ENCODE measurements around the gene DHRS7B.

DHRS7B gene

DNA sequence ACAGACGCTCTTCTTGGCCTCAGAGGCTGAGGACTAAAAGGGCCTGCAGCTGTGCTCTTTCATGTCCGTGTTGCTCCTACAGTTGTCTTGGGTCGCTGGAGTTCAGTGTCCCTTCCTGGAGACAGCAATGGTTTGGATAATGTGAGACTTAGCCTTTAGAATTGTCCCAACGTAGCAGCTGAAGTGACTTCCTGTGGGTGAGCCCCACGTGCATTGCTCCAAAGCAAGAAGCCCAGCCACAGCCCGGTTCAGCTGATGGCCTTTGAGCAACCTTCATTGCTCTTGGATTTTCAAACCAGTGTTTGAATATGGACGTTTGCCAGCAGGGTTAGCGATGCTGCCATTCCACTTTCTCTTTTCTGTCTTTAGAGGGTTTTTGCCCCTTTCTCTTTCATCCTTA lies 67.5 kb downstream of the DHRS7B start:
- H3K27ac ChIP-seq: no peak overlapping the region
- no peak for TF ChIP-seq ZFX (IDR thresholded peaks at IDR 0.05; ENCODE audit: borderline replicate concordance)
- TF ChIP-seq, protein P1, sequence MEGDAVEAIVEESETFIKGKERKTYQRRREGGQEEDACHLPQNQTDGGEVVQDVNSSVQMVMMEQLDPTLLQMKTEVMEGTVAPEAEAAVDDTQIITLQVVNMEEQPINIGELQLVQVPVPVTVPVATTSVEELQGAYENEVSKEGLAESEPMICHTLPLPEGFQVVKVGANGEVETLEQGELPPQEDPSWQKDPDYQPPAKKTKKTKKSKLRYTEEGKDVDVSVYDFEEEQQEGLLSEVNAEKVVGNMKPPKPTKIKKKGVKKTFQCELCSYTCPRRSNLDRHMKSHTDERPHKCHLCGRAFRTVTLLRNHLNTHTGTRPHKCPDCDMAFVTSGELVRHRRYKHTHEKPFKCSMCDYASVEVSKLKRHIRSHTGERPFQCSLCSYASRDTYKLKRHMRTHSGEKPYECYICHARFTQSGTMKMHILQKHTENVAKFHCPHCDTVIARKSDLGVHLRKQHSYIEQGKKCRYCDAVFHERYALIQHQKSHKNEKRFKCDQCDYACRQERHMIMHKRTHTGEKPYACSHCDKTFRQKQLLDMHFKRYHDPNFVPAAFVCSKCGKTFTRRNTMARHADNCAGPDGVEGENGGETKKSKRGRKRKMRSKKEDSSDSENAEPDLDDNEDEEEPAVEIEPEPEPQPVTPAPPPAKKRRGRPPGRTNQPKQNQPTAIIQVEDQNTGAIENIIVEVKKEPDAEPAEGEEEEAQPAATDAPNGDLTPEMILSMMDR (IDR thresholded peaks at IDR 0.05): no peak

DNA sequence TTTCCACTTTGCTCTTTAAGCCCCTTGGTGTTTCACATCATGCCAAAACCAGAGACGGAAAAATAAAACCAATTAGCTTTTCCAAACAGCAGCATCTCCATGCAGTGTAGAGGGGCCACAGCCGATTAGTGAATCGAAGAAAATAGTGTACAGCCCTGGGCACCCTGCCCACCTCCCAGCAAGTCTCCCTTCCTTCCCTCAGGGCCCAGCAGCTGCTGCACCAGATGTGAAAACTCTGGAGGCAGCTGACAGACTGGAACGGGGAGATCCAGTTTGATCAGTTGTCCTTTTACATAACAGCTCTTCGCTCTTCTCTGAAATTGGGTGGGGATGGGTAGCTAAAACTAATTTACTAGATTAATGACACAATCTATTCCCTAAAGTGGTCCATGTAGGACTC lies 67.9 kb downstream of the DHRS7B start:
- no peak overlapping the region for H3K27ac ChIP-seq
- no peak for TF ChIP-seq ZFX (IDR thresholded peaks at IDR 0.05; ENCODE audit: borderline replicate concordance)
- TF ChIP-seq, protein P1 (IDR thresholded peaks at IDR 0.05): no peak

- TF ChIP-seq, protein P1 (IDR thresholded peaks at IDR 0.05): no peak
- TF ChIP-seq ZFX (IDR thresholded peaks at IDR 0.05; ENCODE audit: borderline replicate concordance): no peak
- H3K27ac ChIP-seq: no peak overlapping the region
Measured at GRCh38 chr17:21196126-21196525, 69.4 kb downstream of the DHRS7B start.

DNA sequence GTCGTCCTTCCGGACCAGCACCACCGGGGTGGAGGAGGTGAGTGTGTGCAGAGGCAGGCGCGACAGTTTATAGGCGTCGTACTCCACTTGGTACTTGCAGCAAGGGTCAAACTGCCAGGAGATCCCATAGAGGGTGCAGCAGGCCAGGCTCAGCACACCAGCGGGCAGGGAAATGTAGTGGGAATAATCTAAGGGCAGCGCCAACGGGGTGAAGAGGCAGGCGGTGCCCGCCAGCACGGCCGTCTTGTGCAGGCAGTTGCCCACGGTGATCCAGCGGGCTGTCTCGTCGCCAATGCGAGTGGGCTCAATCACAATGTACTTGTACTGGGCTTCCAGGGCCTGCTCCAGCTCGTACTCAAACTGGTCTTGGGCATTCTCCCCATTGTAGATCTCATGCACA lies 71.6 kb downstream of the DHRS7B start:
- TF ChIP-seq ZFX (IDR thresholded peaks at IDR 0.05; ENCODE audit: borderline replicate concordance): no peak
- TF ChIP-seq, protein P1 (IDR thresholded peaks at IDR 0.05): no peak
- no peak overlapping the region for H3K27ac ChIP-seq

- H3K27ac ChIP-seq: no peak overlapping the region
- TF ChIP-seq, protein P1 (IDR thresholded peaks at IDR 0.05): no peak
- TF ChIP-seq ZFX (IDR thresholded peaks at IDR 0.05; ENCODE audit: borderline replicate concordance): no peak
Measured at GRCh38 chr17:21199311-21199710, 72.5 kb downstream of the DHRS7B start.

DNA sequence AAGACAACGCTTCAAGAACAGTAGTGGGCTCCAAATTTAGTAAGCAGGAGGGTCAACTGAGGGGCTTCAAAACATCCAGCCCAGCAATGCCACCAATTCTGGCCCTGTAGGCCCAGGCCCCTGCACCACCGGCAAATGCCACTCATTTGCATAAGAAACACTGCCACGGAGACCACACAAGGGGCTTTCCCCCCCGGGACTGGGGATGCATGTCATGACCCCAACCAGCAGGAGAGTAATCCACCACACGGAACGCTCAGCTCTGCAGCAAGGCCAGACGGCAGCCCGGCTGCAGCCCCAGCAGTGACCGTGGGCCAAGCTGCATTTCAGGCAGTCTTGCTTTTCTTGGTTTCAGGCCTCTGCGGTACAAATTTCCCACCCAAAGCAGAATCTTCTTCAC lies 73.1 kb downstream of the DHRS7B start:
- TF ChIP-seq ZFX (IDR thresholded peaks at IDR 0.05; ENCODE audit: borderline replicate concordance): no peak
- TF ChIP-seq, protein P1 (IDR thresholded peaks at IDR 0.05): no peak
- no peak overlapping the region for H3K27ac ChIP-seq

DNA sequence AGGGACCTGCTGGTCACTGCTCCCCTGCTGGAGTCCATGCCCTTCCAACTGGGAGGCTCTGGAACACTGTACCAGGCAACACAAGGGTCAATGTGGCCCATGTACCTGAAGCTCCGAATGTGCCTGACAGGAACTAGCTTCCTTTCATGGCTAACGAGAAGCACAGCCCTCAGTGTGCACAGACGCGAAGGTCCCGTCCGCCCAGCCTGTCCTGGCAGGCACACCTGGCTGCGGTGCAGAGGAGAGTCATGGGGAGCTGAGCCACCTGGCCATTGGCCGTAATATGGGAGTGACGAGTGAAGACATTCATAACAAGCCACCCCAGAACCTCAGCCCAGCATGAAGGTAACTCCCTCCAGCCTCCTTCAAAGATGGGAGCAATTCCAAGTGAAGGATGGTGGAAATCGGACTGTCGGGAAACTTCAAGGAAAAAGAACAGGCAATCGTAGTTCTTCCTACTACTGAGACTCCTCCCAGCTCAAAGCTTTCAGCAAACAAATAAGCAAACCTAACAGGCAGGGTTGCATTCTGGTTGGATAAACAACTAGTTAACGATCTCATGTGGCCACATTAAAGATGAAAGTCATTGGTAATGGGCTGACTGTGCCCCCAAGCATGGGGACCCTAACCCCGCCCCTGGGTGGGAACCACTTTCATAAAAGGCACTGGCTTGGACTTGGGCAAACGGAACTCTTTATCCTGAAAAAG lies 74.0 kb downstream of the DHRS7B start:
- peak overlapping the region; percentile 73 for H3K27ac ChIP-seq
- no peak for TF ChIP-seq ZFX (IDR thresholded peaks at IDR 0.05; ENCODE audit: borderline replicate concordance)
- TF ChIP-seq, protein P1 (IDR thresholded peaks at IDR 0.05): no peak

All from 22Rv1 (cell line).